Measurements from ENCODE around the gene BMP8A.
A peak's percentile ranks its signal among the peaks of the same experiment; 100 is the strongest.
"Not testable (repeated sequence)": the region's sequence is repeated elsewhere in the genome, so short reads cannot be mapped to it uniquely, and the experiment has no call there.

The BMP8A gene

GRCh38 chr1:39508266-39508665 lies 16.8 kb downstream of the BMP8A start:
- no peak overlapping the region for H3K4me3 ChIP-seq (ENCODE audit: low read depth, low read length)
- H3K27ac ChIP-seq (ENCODE audit: low read depth, low read length) = no peak overlapping the region
- H3K9ac ChIP-seq (ENCODE audit: low read length) = no peak overlapping the region
- H3K27me3 ChIP-seq (ENCODE audit: control insufficient read depth, insufficient read depth, low read length) = peaks cover 3% of the 10 kb centered on the region; the same call in 1 of the 2 replicates
- H3K4me1 ChIP-seq (ENCODE audit: control insufficient read depth, insufficient read depth, low read length) = peaks cover 3% of the 10 kb centered on the region; the same call in 1 of the 2 replicates
- no peaks in the 10 kb centered on the region for H3K36me3 ChIP-seq (ENCODE audit: control insufficient read depth, insufficient read depth, low read length)
- H3K9me3 ChIP-seq (ENCODE audit: control insufficient read depth, insufficient read depth, low read depth, low read length) = no peaks in the 10 kb centered on the region

- no peak overlapping the region for H3K27ac ChIP-seq (ENCODE audit: low read depth, low read length)
- H3K36me3 ChIP-seq (ENCODE audit: control insufficient read depth, insufficient read depth, low read length) = no peaks in the 10 kb centered on the region
- H3K9ac ChIP-seq (ENCODE audit: low read length) = no peak overlapping the region
- H3K4me3 ChIP-seq (ENCODE audit: low read depth, low read length) = no peak overlapping the region
- peaks cover 3% of the 10 kb centered on the region; the same call in 1 of the 2 replicates for H3K4me1 ChIP-seq (ENCODE audit: control insufficient read depth, insufficient read depth, low read length)
- H3K9me3 ChIP-seq (ENCODE audit: control insufficient read depth, insufficient read depth, low read depth, low read length) = no peaks in the 10 kb centered on the region
- peaks cover 7% of the 10 kb centered on the region for H3K27me3 ChIP-seq (ENCODE audit: control insufficient read depth, insufficient read depth, low read length)
These were observed 17.4 kb downstream of the BMP8A start for GRCh38 chr1:39508857-39509305.

GRCh38 chr1:39509360-39510009 lies 18.0 kb downstream of the BMP8A start:
- no peak overlapping the region for H3K27ac ChIP-seq (ENCODE audit: low read depth, low read length)
- H3K36me3 ChIP-seq (ENCODE audit: control insufficient read depth, insufficient read depth, low read length) = no peaks in the 10 kb centered on the region
- H3K9ac ChIP-seq (ENCODE audit: low read length) = no peak overlapping the region
- peaks cover 11% of the 10 kb centered on the region for H3K27me3 ChIP-seq (ENCODE audit: control insufficient read depth, insufficient read depth, low read length)
- H3K4me3 ChIP-seq (ENCODE audit: low read depth, low read length) = no peak overlapping the region
- H3K9me3 ChIP-seq (ENCODE audit: control insufficient read depth, insufficient read depth, low read depth, low read length) = no peaks in the 10 kb centered on the region
- peaks cover 3% of the 10 kb centered on the region; the same call in 1 of the 2 replicates for H3K4me1 ChIP-seq (ENCODE audit: control insufficient read depth, insufficient read depth, low read length)

GRCh38 chr1:39510570-39511186 lies 19.2 kb downstream of the BMP8A start:
- not testable (repeated sequence) for H3K36me3 ChIP-seq (ENCODE audit: control insufficient read depth, insufficient read depth, low read length); H3K27ac ChIP-seq (ENCODE audit: low read depth, low read length); H3K9me3 ChIP-seq (ENCODE audit: control insufficient read depth, insufficient read depth, low read depth, low read length); H3K9ac ChIP-seq (ENCODE audit: low read length); H3K4me3 ChIP-seq (ENCODE audit: low read depth, low read length); H3K4me1 ChIP-seq (ENCODE audit: control insufficient read depth, insufficient read depth, low read length)
- peaks cover 20% of the 10 kb centered on the region for H3K27me3 ChIP-seq (ENCODE audit: control insufficient read depth, insufficient read depth, low read length)

- H3K9me3 ChIP-seq (ENCODE audit: control insufficient read depth, insufficient read depth, low read depth, low read length); H3K4me3 ChIP-seq (ENCODE audit: low read depth, low read length); H3K9ac ChIP-seq (ENCODE audit: low read length); H3K27ac ChIP-seq (ENCODE audit: low read depth, low read length); H3K4me1 ChIP-seq (ENCODE audit: control insufficient read depth, insufficient read depth, low read length); H3K36me3 ChIP-seq (ENCODE audit: control insufficient read depth, insufficient read depth, low read length): not testable (repeated sequence)
- H3K27me3 ChIP-seq (ENCODE audit: control insufficient read depth, insufficient read depth, low read length) = peaks cover 20% of the 10 kb centered on the region
These were observed 20.0 kb downstream of the BMP8A start for GRCh38 chr1:39511477-39511876.

GRCh38 chr1:39512234-39512847 lies 20.9 kb downstream of the BMP8A start:
- not testable (repeated sequence) for H3K4me3 ChIP-seq (ENCODE audit: low read depth, low read length); H3K9me3 ChIP-seq (ENCODE audit: control insufficient read depth, insufficient read depth, low read depth, low read length); H3K4me1 ChIP-seq (ENCODE audit: control insufficient read depth, insufficient read depth, low read length); H3K27ac ChIP-seq (ENCODE audit: low read depth, low read length); H3K9ac ChIP-seq (ENCODE audit: low read length); H3K36me3 ChIP-seq (ENCODE audit: control insufficient read depth, insufficient read depth, low read length)
- peaks cover 20% of the 10 kb centered on the region for H3K27me3 ChIP-seq (ENCODE audit: control insufficient read depth, insufficient read depth, low read length)

GRCh38 chr1:39514710-39515124 lies 23.3 kb downstream of the BMP8A start:
- peak overlapping the region; percentile 49 for H3K4me3 ChIP-seq (ENCODE audit: low read depth, low read length)
- peaks cover 20% of the 10 kb centered on the region for H3K27me3 ChIP-seq (ENCODE audit: control insufficient read depth, insufficient read depth, low read length)
- not testable (repeated sequence) for H3K9me3 ChIP-seq (ENCODE audit: control insufficient read depth, insufficient read depth, low read depth, low read length); H3K27ac ChIP-seq (ENCODE audit: low read depth, low read length); H3K36me3 ChIP-seq (ENCODE audit: control insufficient read depth, insufficient read depth, low read length); H3K9ac ChIP-seq (ENCODE audit: low read length); H3K4me1 ChIP-seq (ENCODE audit: control insufficient read depth, insufficient read depth, low read length)

GRCh38 chr1:39515131-39516086 lies 24.0 kb downstream of the BMP8A start:
- H3K9me3 ChIP-seq (ENCODE audit: control insufficient read depth, insufficient read depth, low read depth, low read length); H3K27ac ChIP-seq (ENCODE audit: low read depth, low read length); H3K9ac ChIP-seq (ENCODE audit: low read length); H3K4me1 ChIP-seq (ENCODE audit: control insufficient read depth, insufficient read depth, low read length); H3K36me3 ChIP-seq (ENCODE audit: control insufficient read depth, insufficient read depth, low read length): not testable (repeated sequence)
- H3K4me3 ChIP-seq (ENCODE audit: low read depth, low read length) = peak overlapping the region; percentile 57
- peaks cover 20% of the 10 kb centered on the region for H3K27me3 ChIP-seq (ENCODE audit: control insufficient read depth, insufficient read depth, low read length)

- H3K9me3 ChIP-seq (ENCODE audit: control insufficient read depth, insufficient read depth, low read depth, low read length); H3K36me3 ChIP-seq (ENCODE audit: control insufficient read depth, insufficient read depth, low read length); H3K9ac ChIP-seq (ENCODE audit: low read length); H3K4me3 ChIP-seq (ENCODE audit: low read depth, low read length); H3K27ac ChIP-seq (ENCODE audit: low read depth, low read length); H3K4me1 ChIP-seq (ENCODE audit: control insufficient read depth, insufficient read depth, low read length): not testable (repeated sequence)
- H3K27me3 ChIP-seq (ENCODE audit: control insufficient read depth, insufficient read depth, low read length) = peaks cover 20% of the 10 kb centered on the region
These were observed 25.4 kb downstream of the BMP8A start for GRCh38 chr1:39516841-39517240.

GRCh38 chr1:39517936-39518335 lies 26.5 kb downstream of the BMP8A start:
- peaks cover 17% of the 10 kb centered on the region for H3K27me3 ChIP-seq (ENCODE audit: control insufficient read depth, insufficient read depth, low read length)
- not testable (repeated sequence) for H3K36me3 ChIP-seq (ENCODE audit: control insufficient read depth, insufficient read depth, low read length); H3K27ac ChIP-seq (ENCODE audit: low read depth, low read length)

More at GRCh38 chr1:39517936-39518335, 26.5 kb downstream of the BMP8A start:
- not testable (repeated sequence) for H3K9ac ChIP-seq (ENCODE audit: low read length); H3K4me3 ChIP-seq (ENCODE audit: low read depth, low read length); H3K9me3 ChIP-seq (ENCODE audit: control insufficient read depth, insufficient read depth, low read depth, low read length); H3K4me1 ChIP-seq (ENCODE audit: control insufficient read depth, insufficient read depth, low read length)
